CD4-positive, alpha-beta memory T cell (primary cell): ENCODE measurements around the gene ZDHHC14. TPM values are rescaled to one million over a fixed set of nuclear protein-coding genes. Genes with fewer than 3 reads are reported as not detected.
A peak's percentile ranks its signal among the peaks of the same experiment; 100 is the strongest.

Experiments used
- CTCF ChIA-PET: fragments of 350-600 bp; sonication (Branson Sonifier 250); formaldehyde crosslinking; loops from one replicate; lab custom pipeline; 2021; ENCODE audit warnings: inconsistent platforms; ENCODE audit not compliant: partially characterized antibody; lab: Charles Lee
- POLR2A ChIA-PET: fragments of 350-600 bp; sonication (Branson Sonifier 250); formaldehyde crosslinking; loops from one replicate; lab custom pipeline; 2021; ENCODE audit not compliant: partially characterized antibody; lab: Charles Lee
- DNase-seq, 5 donors: peaks; one replicate each; pipeline versions ENCODE4 v3.0.0 to v3.0.0-alpha.2; 2020 to 2022; ENCODE audit warnings: mixed read lengths in 1 of 5
- H3K27ac ChIP-seq: one replicate; pipeline ENCODE4 v1.7.0; 2013; ENCODE audit warnings: low read depth, low read length
- H3K27me3 ChIP-seq: 2 replicates; pipeline ENCODE4 v1.7.0; 2013; ENCODE audit warnings: mild to moderate bottlenecking, low read length, moderate library complexity; ENCODE audit not compliant: insufficient read depth
- H3K36me3 ChIP-seq: 2 replicates; pipeline ENCODE4 v1.7.0; 2013; ENCODE audit warnings: mild to moderate bottlenecking, low read length, moderate library complexity; ENCODE audit not compliant: insufficient read depth
- H3K4me1 ChIP-seq: 2 replicates; pipeline ENCODE4 v1.7.0; 2013; ENCODE audit warnings: mild to moderate bottlenecking, low read length, moderate library complexity; ENCODE audit not compliant: insufficient read depth
- H3K4me3 ChIP-seq, 2 donors: one replicate each; pipeline ENCODE4 v1.7.0; 2013; ENCODE audit warnings: low read length in 2 of 2, mild to moderate bottlenecking in 1 of 2
- H3K9me3 ChIP-seq, 2 donors: one replicate each; pipeline ENCODE4 v1.7.0; 2013; ENCODE audit warnings: low read length in 2 of 2, control low read depth in 1 of 2; ENCODE audit not compliant: control insufficient read depth in 1 of 2
- H3K27ac Mint-ChIP-seq, 7 donors: one replicate each; pipeline ENCODE4 v1.8.0; 2020 to 2021; ENCODE audit warnings: mixed read lengths in 7 of 7, mild to moderate bottlenecking in 6 of 7, inconsistent platforms in 3 of 7, moderate library complexity in 3 of 7
- H3K27me3 Mint-ChIP-seq, 2 donors: one replicate each; pipeline ENCODE4 v1.8.0; 2020 to 2021; ENCODE audit warnings: mixed read lengths in 2 of 2
- H3K36me3 Mint-ChIP-seq, 2 donors: one replicate each; pipeline ENCODE4 v1.8.0; 2020 to 2021; ENCODE audit warnings: mixed read lengths in 2 of 2, inconsistent platforms in 1 of 2, mild to moderate bottlenecking in 1 of 2
- H3K4me1 Mint-ChIP-seq, 4 donors: one replicate each; pipeline ENCODE4 v1.8.0; 2020 to 2021; ENCODE audit warnings: mixed read lengths in 4 of 4, mild to moderate bottlenecking in 1 of 4
- H3K4me3 Mint-ChIP-seq, 8 donors: one replicate each; pipeline ENCODE4 v1.8.0; 2020 to 2021; ENCODE audit warnings: mixed read lengths in 8 of 8, mild to moderate bottlenecking in 7 of 8, moderate library complexity in 6 of 8, inconsistent platforms in 3 of 8
- H3K9me3 Mint-ChIP-seq, 8 donors: one replicate each; pipeline ENCODE4 v1.8.0; 2020 to 2021; ENCODE audit warnings: mixed read lengths in 8 of 8, mild to moderate bottlenecking in 5 of 8, inconsistent platforms in 3 of 8, moderate library complexity in 1 of 8
- intact Hi-C: fragments of 100-400 bp; cut with micrococcal nuclease; formaldehyde crosslinking; loops from one replicate; pipeline ENCODE4 v1.15.1; 2023
- polyA plus RNA-seq, 2 donors: library from polyadenylated mRNA; unstranded; fragments of 300-500 nt; fragmentation: Illumina TruSeq; gene quantifications; one replicate each; pipeline ENCODE4 v1.2.3, GENCODE V29; 2021
- total RNA-seq, 2 experiments: library from RNA; stranded (reverse); gene quantifications; one replicate each; pipeline ENCODE4 v1.2.3, GENCODE V29; 2021

The ZDHHC14 gene
- total and polyA plus RNA-seq, 4 experiments from 2014 or later, result 1.5 to 1.9 (median 1.7) TPM

DNA sequence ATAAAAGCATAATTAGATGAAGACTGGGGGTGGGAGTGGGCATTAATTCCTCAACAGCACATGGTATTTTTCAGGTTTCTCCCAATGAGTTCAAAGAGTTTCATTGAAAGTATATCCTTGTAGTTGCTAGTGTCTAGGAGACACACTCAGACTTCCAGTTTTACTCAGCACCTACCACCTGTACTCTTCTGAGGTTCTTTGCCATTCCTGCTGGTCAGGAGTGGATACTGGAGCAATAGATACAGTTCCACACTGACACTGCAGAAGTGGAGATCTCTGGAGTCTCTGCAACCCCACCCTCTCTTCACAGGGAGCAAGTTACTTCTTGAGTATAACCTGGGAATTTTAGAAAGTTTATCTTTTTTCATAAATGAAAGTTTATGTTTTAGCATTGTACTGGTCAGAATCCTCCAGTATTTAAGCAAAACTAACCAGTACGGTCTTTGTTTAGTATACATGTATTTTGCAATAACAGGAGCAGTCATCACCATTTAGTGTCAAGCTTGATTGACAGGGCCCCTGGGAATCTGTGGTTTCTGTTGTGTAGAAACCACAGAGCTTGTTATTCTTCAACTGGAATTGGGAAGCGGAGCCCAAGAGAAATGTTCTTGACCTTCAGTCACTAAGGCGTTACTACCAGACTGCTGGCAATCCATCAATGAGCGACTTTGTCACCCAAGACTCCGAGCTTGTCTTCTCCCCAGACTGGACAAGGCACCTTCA is 148.1 kb downstream of the ZDHHC14 start:
- intact Hi-C loops, result no loop called here
- H3K27me3 Mint-ChIP-seq, result no peaks in the 10 kb centered on the region
- no peak overlapping the region for H3K4me3 ChIP-seq
- no peaks in the 10 kb centered on the region for H3K36me3 ChIP-seq
- ChIA-PET CTCF (interaction anchor here (1.0 kb wide), 1 partner anchor 14 kb away, joined by 4 read pairs; no protein-coding TSS in a partner anchor), POLR2A (no interaction called here)
- peak overlapping the region in 1 of 7 donors; percentile 36 for H3K27ac Mint-ChIP-seq
- no peaks in the 10 kb centered on the region for H3K4me1 ChIP-seq
- H3K36me3 Mint-ChIP-seq, result peaks cover 0 to 4% of the 10 kb centered on the region in 2 donors
- H3K4me1 Mint-ChIP-seq, result peaks cover 8 to 20% (median 11%) of the 10 kb centered on the region in 4 donors
- no peaks in the 10 kb centered on the region for H3K9me3 Mint-ChIP-seq
- H3K27me3 ChIP-seq, result no peaks in the 10 kb centered on the region
- no peak for DNase-seq
- no peak overlapping the region for H3K27ac ChIP-seq
- H3K9me3 ChIP-seq, result no peaks in the 10 kb centered on the region
- no peak overlapping the region for H3K4me3 Mint-ChIP-seq

DNA sequence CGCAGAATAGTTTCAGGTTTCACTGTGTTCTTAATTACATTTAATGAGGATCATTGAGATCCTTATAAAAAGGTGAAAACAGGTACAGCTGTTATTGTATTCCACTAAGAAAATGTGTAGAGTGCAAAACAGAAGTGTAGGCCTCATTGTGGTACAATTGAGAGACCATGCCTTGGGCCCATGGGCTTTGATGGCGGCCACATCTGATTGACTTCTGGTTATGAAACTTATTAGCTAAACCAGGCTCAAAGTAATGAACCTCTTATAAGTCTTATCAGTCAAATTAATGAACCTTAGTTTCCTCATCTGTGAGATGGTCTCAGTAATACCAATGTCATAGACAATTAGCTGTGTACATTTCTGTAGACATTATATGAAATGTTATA is 148.7 kb downstream of the ZDHHC14 start:
- H3K27ac Mint-ChIP-seq, result no peak overlapping the region
- no peak overlapping the region for H3K27ac ChIP-seq
- CTCF ChIA-PET, result interaction anchor here (1.0 kb wide), 1 partner anchor 13 kb away, joined by 4 read pairs; no protein-coding TSS in a partner anchor
- POLR2A ChIA-PET, result no interaction called here
- no peaks in the 10 kb centered on the region for H3K9me3 Mint-ChIP-seq
- H3K36me3 Mint-ChIP-seq, result peaks cover 0 to 4% of the 10 kb centered on the region in 2 donors
- H3K36me3 ChIP-seq, result no peaks in the 10 kb centered on the region
- no peaks in the 10 kb centered on the region for H3K27me3 ChIP-seq
- no peaks in the 10 kb centered on the region for H3K27me3 Mint-ChIP-seq
- no peak for DNase-seq
- H3K4me3 Mint-ChIP-seq, result no peak overlapping the region
- H3K4me1 Mint-ChIP-seq, result peaks cover 8 to 21% (median 11%) of the 10 kb centered on the region in 4 donors
- intact Hi-C loops, result no loop called here
- H3K4me3 ChIP-seq, result no peak overlapping the region
- H3K9me3 ChIP-seq, result no peaks in the 10 kb centered on the region
- H3K4me1 ChIP-seq, result peaks cover 2% of the 10 kb centered on the region

- no peaks in the 10 kb centered on the region for H3K27me3 ChIP-seq
- DNase-seq, result no peak
- POLR2A ChIA-PET, result no interaction called here
- H3K4me1 ChIP-seq, result peaks cover 6% of the 10 kb centered on the region
- intact Hi-C loops, result no loop called here
- H3K4me3 ChIP-seq, result no peak overlapping the region
- no peaks in the 10 kb centered on the region for H3K36me3 ChIP-seq
- peaks cover 0 to 4% of the 10 kb centered on the region in 2 donors for H3K36me3 Mint-ChIP-seq
- no peak overlapping the region for H3K27ac Mint-ChIP-seq
- no peaks in the 10 kb centered on the region for H3K9me3 ChIP-seq
- no peak overlapping the region for H3K4me3 Mint-ChIP-seq
- H3K27me3 Mint-ChIP-seq, result no peaks in the 10 kb centered on the region
- H3K27ac ChIP-seq, result no peak overlapping the region
- H3K4me1 Mint-ChIP-seq, result peaks cover 10 to 26% (median 14%) of the 10 kb centered on the region in 4 donors
- CTCF ChIA-PET, result interaction anchor here (1.0 kb wide), 1 partner anchor 13 kb away, joined by 4 read pairs; no protein-coding TSS in a partner anchor
- H3K9me3 Mint-ChIP-seq, result no peaks in the 10 kb centered on the region
Measured at GRCh38 chr6:157530126-157530525, 149.1 kb downstream of the ZDHHC14 start.

- Mint-ChIP-seq H3K9me3 (no peaks in the 10 kb centered on the region), H3K27ac (no peak overlapping the region), H3K27me3 (no peaks in the 10 kb centered on the region), H3K4me3 (no peak overlapping the region), H3K4me1 (peaks cover 16 to 32% (median 20%) of the 10 kb centered on the region in 4 donors), H3K36me3 (peaks cover 0 to 2% of the 10 kb centered on the region in 2 donors)
- H3K36me3 ChIP-seq, result no peaks in the 10 kb centered on the region
- no peak for DNase-seq
- POLR2A ChIA-PET, result no interaction called here
- CTCF ChIA-PET, result no interaction called here
- H3K27ac ChIP-seq, result no peak overlapping the region
- no peaks in the 10 kb centered on the region for H3K27me3 ChIP-seq
- H3K4me1 ChIP-seq, result peaks cover 13% of the 10 kb centered on the region
- H3K4me3 ChIP-seq, result no peak overlapping the region
- intact Hi-C loops, result no loop called here
- H3K9me3 ChIP-seq, result no peaks in the 10 kb centered on the region
Measured at GRCh38 chr6:157530724-157531168, 149.8 kb downstream of the ZDHHC14 start.

GRCh38 chr6:157531169-157531985 is 150.4 kb downstream of the ZDHHC14 start:
- ChIA-PET POLR2A (no interaction called here), CTCF (no interaction called here)
- Mint-ChIP-seq H3K27me3 (no peaks in the 10 kb centered on the region), H3K36me3 (no peaks in the 10 kb centered on the region), H3K4me1 (peaks cover 20 to 39% (median 26%) of the 10 kb centered on the region in 4 donors), H3K27ac (peak overlapping the region in 2 of 7 donors; percentile 47 to 68), H3K4me3 (no peak overlapping the region), H3K9me3 (no peaks in the 10 kb centered on the region)
- intact Hi-C loops, result no loop called here
- no peak overlapping the region for H3K4me3 ChIP-seq
- no peaks in the 10 kb centered on the region for H3K36me3 ChIP-seq
- no peak for DNase-seq
- H3K4me1 ChIP-seq, result peaks cover 19% of the 10 kb centered on the region
- no peak overlapping the region for H3K27ac ChIP-seq
- H3K9me3 ChIP-seq, result no peaks in the 10 kb centered on the region
- no peaks in the 10 kb centered on the region for H3K27me3 ChIP-seq

DNA sequence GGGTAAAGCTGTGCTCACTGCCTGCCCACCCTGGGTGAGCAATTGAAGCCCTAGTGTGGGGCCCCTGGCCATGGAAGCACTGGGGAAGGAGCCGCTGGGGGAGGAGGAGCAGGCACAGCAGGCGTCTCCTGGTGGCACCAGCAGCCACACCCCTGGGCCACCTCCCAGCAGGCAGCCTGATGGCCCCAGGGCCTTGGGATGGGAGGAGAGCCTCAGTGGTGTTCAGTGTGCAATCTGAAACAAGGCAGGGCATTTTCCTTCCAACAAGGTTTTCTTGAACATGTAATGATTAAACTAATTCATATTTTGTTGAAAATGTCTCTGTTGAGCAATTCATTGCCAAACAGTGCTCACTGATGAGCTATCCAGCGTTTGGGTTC is 151.0 kb downstream of the ZDHHC14 start:
- POLR2A ChIA-PET, result no interaction called here
- Mint-ChIP-seq H3K4me3 (no peak overlapping the region), H3K36me3 (no peaks in the 10 kb centered on the region), H3K27ac (no peak overlapping the region), H3K9me3 (no peaks in the 10 kb centered on the region), H3K4me1 (peaks cover 23 to 41% (median 28%) of the 10 kb centered on the region in 4 donors), H3K27me3 (no peaks in the 10 kb centered on the region)
- no peaks in the 10 kb centered on the region for H3K36me3 ChIP-seq
- H3K27me3 ChIP-seq, result no peaks in the 10 kb centered on the region
- intact Hi-C loops, result no loop called here
- no peak overlapping the region for H3K27ac ChIP-seq
- CTCF ChIA-PET, result no interaction called here
- no peaks in the 10 kb centered on the region for H3K9me3 ChIP-seq
- DNase-seq, result no peak
- H3K4me3 ChIP-seq, result no peak overlapping the region
- H3K4me1 ChIP-seq, result peaks cover 23% of the 10 kb centered on the region
